ENCODE measurements around the gene A2M. TPM values are rescaled to one million over a fixed set of nuclear protein-coding genes. Genes with fewer than 3 reads are reported as not detected.

Gene A2M
- total and polyA plus RNA-seq, 2 experiments from 2014 or later: 0.92 TPM; not detected in 1

- Histone ChIP-seq H3K4me2 (no peak overlapping the region), H3K27me3 (ENCODE audit: insufficient read depth) (no peaks in the 10 kb centered on the region), H3K4me1 (ENCODE audit: insufficient read depth) (no peaks in the 10 kb centered on the region), H3K4me3 (no peak overlapping the region), H3K79me2 (replicated peaks; ENCODE audit: insufficient read depth) (no peaks in the 10 kb centered on the region), H3F3A (replicated peaks; ENCODE audit: low read depth) (no peaks in the 10 kb centered on the region), H3K36me3 (ENCODE audit: insufficient read depth) (no peaks in the 10 kb centered on the region), H2AFZ (no peak overlapping the region), H4K20me1 (replicated peaks; ENCODE audit: insufficient read depth) (no peaks in the 10 kb centered on the region), H3K9me2 (ENCODE audit: insufficient read depth) (no peaks in the 10 kb centered on the region), H3K27ac (ENCODE audit: low read depth) (no peak overlapping the region)
- Mint-ChIP-seq H3K27me3 (ENCODE audit: insufficient read depth, low read depth, poor library complexity) (no peaks in the 10 kb centered on the region), H3K36me3 (ENCODE audit: low read depth) (no peaks in the 10 kb centered on the region; the same call in 2 of the 3 replicates), H3K27ac (no peak overlapping the region), H3K4me3 (no peak overlapping the region), H3K9me3 (peaks cover 3% of the 10 kb centered on the region; the same call in 1 of the 3 replicates), H3K4me1 (no peaks in the 10 kb centered on the region)
- TF ChIP-seq ZNF462 (CRISPR knock-in tag; IDR thresholded peaks at IDR 0.05): no peak
- TF ChIP-seq CTCF (conservative IDR thresholded peaks at IDR 0.05; ENCODE audit: low read depth in 2 of 2): peak; percentile 77 to 90
- DNase-seq (ENCODE audit: low spot score) (peak; percentile 79), ATAC-seq (peak; percentile 69)
Measured at GRCh38 chr12:9039397-9039977, 76.2 kb downstream of the A2M start.

- H3K27me3 ChIP-seq (ENCODE audit: insufficient read depth): no peaks in the 10 kb centered on the region
- no peaks in the 10 kb centered on the region for H3F3A ChIP-seq (replicated peaks; ENCODE audit: low read depth)
- H3K27ac Mint-ChIP-seq: no peak overlapping the region
- H3K27me3 Mint-ChIP-seq (ENCODE audit: insufficient read depth, low read depth, poor library complexity): peaks cover 2% of the 10 kb centered on the region
- no peaks in the 10 kb centered on the region; the same call in 1 of the 3 replicates for H3K36me3 Mint-ChIP-seq (ENCODE audit: low read depth)
- H3K4me2 ChIP-seq: no peak overlapping the region
- H3K27ac ChIP-seq (ENCODE audit: low read depth): no peak overlapping the region
- H3K79me2 ChIP-seq (replicated peaks; ENCODE audit: insufficient read depth): no peaks in the 10 kb centered on the region
- no peak for ATAC-seq
- no peaks in the 10 kb centered on the region for H4K20me1 ChIP-seq (replicated peaks; ENCODE audit: insufficient read depth)
- no peak overlapping the region for H3K4me3 ChIP-seq
- no peaks in the 10 kb centered on the region for H3K4me1 Mint-ChIP-seq
- H3K9me2 ChIP-seq (ENCODE audit: insufficient read depth): no peaks in the 10 kb centered on the region; the same call in 1 of the 2 replicates
- no peaks in the 10 kb centered on the region for H3K4me1 ChIP-seq (ENCODE audit: insufficient read depth)
- no peak for DNase-seq (ENCODE audit: low spot score)
- peaks cover 3% of the 10 kb centered on the region; the same call in 1 of the 3 replicates for H3K9me3 Mint-ChIP-seq
- no peaks in the 10 kb centered on the region for H3K36me3 ChIP-seq (ENCODE audit: insufficient read depth)
- H3K4me3 Mint-ChIP-seq: no peak overlapping the region
- no peak overlapping the region for H2AFZ ChIP-seq
- TF ChIP-seq CTCF (conservative IDR thresholded peaks at IDR 0.05; ENCODE audit: low read depth in 2 of 2) (no peak), POLR2AphosphoS5 (IDR thresholded peaks at IDR 0.05; ENCODE audit: low read depth) (no peak), ZNF114 (CRISPR knock-in tag; IDR thresholded peaks at IDR 0.05) (no peak), STAT1 (IDR thresholded peaks at IDR 0.05; ENCODE audit: unreplicated experiment) (no peak), EZH2phosphoT487 (IDR thresholded peaks at IDR 0.05; ENCODE audit: unreplicated experiment) (no peak), JUNB (IDR thresholded peaks at IDR 0.05; ENCODE audit: unreplicated experiment) (no peak)
Measured at GRCh38 chr12:9037431-9037830, 78.3 kb downstream of the A2M start.

All from GM23338 (cell line).